ENCODE measurements around the gene REM2.

Gene REM2, protein sequence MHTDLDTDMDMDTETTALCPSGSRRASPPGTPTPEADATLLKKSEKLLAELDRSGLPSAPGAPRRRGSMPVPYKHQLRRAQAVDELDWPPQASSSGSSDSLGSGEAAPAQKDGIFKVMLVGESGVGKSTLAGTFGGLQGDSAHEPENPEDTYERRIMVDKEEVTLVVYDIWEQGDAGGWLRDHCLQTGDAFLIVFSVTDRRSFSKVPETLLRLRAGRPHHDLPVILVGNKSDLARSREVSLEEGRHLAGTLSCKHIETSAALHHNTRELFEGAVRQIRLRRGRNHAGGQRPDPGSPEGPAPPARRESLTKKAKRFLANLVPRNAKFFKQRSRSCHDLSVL

DNA sequence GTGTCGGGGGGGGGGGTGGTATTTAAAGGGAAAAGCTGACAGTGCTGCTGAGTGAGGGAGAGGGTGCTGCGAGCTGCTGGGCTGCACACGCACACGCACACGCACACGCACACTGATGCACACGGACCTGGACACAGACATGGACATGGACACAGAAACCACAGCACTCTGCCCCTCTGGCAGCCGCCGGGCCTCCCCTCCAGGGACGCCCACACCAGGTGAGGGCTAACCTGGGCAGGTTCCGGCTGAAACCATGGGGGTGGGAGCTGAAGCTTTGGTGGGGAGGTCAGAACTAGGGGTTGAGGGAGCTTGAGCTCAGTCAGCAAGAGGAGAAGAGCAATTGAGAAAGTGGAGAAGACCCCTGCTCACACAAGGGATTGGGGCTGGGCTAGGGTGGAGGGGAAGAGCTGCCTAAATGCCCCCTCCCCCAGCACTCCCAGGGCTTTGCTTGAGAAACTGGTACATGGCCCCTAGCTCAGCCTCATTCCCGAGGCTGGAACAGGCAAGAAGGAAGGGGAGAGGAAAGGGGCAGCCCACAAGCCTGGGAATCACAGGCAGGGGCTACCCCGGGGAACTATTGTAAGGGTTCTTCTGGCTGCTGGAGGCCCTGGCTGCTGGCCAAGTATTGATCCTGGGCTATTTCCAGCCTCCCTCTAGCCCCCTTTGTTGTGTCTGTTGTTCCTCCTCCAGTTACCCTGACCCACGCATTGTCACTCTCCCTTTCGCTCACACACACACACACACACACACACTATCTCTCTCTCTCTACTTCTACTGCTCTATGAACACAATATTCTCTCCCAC lies at the start of gene REM2:
Gene REM2 (plus strand): TSS at position 50 of the 804 bp plus-strand sequence. CDS start 66 bp downstream, at position 116.
- no peak for DNase-seq (ENCODE audit: low spot score)

- DNase-seq (ENCODE audit: low spot score) = no peak
Measured at GRCh38 chr14:22835505-22835904, 47.5 kb upstream of the REM2 start.

GRCh38 chr14:22836301-22837113 lies 46.5 kb upstream of the REM2 start, which contains the start of gene MMP14:
TSS of gene MMP14 (plus strand) at chr14:22836585. CDS start at chr14:22836818, 233 bp downstream.
- DNase-seq (ENCODE audit: low spot score) = no peak

DNA sequence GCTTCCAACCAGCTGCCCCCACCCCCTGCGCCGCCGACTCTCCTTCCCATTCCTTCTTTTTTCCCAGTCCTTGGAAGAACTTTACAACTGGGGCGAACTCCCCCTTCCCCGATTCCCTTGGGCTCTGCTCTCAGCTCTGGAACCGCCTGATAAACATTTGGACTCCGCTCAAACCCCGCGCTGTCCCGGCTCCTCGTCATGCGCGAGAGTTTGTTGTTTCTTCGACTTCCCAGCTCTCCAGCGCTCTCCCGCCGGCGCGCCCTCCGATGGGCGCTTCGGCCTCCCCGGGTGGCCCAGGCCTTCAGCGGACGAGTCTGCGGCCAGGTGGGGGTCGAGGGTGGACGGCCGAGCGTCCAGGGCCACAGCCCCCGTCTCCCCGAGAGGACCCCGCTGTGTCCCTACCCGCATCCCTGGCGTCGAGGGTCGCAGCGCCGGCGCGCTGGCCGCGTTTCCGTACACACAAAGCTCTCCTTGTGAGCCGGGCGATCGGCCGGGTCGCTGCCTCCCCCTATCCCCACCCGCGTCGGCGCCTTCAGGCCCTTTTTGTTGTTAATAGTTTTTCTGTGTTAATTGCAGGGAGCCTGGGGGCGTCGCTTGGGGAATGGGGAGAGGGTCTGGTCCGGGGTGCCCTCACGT lies 45.8 kb upstream of the REM2 start:
- no peak for DNase-seq (ENCODE audit: low spot score)

DNA sequence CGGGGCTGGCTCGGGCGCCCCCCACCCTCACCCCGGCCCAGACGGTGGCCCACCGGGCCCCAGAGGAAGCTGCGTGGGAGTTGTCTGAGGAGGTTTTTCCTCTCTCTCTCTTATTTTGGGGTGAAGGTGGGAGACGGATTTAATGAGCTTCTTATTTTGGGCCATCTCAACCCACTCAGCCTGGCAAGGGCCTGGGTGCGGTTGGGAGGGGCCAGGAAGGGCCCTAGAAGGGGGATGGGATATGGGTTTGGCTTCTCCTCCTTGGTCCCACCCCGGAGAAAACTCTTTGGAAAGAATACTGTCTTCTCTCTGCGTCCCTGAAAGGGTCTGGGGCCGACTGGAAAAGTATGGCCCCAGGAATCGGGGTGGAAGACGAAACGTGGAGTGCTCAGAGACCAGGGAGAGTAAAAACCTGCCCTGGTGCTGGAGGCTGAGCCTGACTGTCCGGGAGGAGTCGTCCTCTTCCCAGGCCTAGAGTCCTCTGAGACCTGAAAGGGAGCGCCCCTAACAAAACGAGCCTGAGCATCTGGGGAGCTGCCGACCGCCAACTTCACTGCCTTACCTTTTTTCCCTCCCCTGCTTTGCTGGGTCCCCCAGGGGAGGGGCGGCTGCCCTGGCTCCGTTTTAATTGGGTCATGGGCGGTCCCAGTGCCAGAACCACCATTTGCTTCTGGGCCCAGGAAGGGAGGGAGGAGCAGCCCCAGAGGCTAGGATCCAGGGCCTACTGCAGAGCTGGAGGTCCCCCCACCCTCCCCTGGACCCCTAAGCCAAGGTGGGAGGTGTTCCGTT lies 45.1 kb upstream of the REM2 start:
- DNase-seq (ENCODE audit: low spot score) = no peak

DNA sequence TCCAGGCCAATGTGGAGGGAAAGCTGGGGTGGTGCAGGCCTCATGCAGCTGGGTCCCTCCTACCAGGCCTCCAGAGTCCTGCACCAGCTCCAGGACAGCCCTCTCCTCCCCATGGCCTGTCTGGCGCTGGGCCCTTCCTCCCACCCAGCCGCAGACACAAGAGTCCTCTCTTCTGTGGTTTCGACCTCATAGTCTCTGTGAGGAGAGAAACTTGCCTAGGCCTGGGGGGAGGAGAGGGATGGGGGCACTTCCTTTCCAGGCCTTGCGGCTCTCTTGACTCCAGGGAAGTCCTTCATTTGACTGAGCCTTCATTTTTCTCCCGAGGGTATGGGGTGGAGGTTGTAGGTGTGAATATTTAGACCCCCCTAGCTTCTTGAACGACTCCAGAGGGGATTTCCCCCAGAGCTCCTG lies 44.4 kb upstream of the REM2 start:
- no peak for DNase-seq (ENCODE audit: low spot score)

DNA sequence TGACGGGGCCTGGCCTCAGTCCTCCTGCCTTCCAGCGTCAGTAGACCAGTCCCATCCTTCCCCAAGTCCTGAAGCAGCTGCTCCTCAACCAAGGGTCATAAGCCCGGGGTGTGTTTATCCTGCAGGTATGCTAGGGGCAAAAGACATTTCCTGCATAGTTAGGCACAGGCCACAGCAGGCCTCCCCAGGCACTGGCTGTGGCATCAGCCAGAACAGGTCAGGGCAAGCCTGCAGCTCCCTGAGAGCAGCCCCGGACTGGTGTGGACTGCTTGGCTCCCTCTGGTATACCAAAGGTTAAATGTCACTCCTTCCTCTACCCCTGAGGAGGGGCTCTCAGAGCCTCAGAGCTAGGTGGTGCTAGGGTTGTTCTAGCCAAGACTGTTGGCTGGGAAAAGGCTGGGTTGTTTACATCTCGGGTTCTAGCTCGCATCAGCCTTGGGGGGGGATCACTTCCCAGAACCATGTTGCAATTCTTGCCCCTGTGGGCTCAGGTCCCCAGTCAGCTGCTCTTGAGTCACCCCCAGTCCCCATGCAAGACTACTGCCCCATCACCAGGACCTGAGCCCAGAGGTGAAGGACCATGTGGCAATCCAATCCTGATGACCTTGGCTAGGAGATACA lies 43.8 kb upstream of the REM2 start:
- DNase-seq (ENCODE audit: low spot score) = no peak

DNA sequence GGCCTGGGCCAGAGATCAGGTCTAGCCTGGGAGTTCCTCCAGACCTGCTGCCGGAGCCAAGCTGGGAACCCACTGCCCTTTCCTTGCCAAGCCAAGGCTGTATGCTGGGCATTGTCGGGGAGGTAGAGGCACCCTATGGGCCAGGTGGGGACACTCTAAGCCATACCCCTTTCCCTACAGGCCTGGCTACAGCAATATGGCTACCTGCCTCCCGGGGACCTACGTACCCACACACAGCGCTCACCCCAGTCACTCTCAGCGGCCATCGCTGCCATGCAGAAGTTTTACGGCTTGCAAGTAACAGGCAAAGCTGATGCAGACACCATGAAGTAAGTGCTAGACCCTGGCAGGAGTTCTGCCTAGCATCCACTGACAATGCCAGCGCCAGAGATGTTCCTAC lies 41.7 kb upstream of the REM2 start:
- no peak for DNase-seq (ENCODE audit: low spot score)

- no peak for DNase-seq (ENCODE audit: low spot score)
Measured at GRCh38 chr14:22841769-22842168, 41.3 kb upstream of the REM2 start.

DNA sequence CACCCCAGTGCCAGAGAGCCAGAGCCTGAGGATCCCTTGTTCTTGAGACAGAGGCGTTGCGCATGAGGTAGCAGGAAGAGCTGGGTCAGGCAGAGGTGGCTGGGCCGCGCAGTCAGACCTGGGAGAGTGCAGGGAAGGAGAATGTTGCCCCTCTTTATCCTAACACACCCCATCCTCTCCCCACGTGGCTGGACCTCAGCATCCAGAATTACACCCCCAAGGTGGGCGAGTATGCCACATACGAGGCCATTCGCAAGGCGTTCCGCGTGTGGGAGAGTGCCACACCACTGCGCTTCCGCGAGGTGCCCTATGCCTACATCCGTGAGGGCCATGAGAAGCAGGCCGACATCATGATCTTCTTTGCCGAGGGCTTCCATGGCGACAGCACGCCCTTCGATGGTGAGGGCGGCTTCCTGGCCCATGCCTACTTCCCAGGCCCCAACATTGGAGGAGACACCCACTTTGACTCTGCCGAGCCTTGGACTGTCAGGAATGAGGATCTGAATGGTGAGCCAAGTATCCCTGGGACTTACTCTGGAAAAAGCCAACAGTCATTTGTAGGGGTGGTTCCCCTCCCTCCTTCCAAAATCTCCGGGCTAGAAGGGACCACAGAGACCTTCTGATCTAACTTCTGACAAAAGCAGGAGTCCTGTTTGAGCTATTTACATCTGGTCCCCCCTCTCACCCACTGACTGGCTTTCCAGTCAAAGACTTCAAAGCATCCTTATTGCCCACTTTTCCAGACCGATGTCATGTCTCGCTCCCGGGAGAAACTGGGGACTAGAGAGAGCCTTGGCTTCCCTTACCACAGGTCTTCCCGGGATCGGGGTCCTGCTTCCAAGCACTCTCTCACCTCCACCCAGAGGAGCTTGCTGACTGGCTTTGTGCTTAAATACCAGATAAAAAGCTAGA lies 40.6 kb upstream of the REM2 start:
- no peak for DNase-seq (ENCODE audit: low spot score)

- DNase-seq (ENCODE audit: low spot score) = no peak
Measured at GRCh38 chr14:22843123-22843925, 39.7 kb upstream of the REM2 start.

GRCh38 chr14:22844221-22845102 lies 38.6 kb upstream of the REM2 start:
- no peak for DNase-seq (ENCODE audit: low spot score)

DNA sequence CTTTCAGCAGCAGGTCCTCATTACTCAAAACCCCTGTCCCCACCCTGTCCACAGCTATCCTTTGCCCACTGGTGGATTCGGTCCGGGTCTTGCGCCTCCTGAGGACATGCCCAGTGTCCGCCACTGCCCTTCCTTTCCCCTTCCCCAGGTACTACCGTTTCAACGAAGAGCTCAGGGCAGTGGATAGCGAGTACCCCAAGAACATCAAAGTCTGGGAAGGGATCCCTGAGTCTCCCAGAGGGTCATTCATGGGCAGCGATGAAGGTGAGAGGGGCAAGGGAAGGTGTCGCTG lies 38.0 kb upstream of the REM2 start:
- DNase-seq (ENCODE audit: low spot score) = no peak

- no peak for DNase-seq (ENCODE audit: low spot score)
Measured at GRCh38 chr14:22845821-22846625, 37.0 kb upstream of the REM2 start.

GRCh38 chr14:22846811-22847307 lies 36.2 kb upstream of the REM2 start:
- DNase-seq (ENCODE audit: low spot score) = no peak

- no peak for DNase-seq (ENCODE audit: low spot score)
Measured at GRCh38 chr14:22847661-22848341, 35.2 kb upstream of the REM2 start.

All from germinal center (tissue), 1 donor.